Activated CD4-positive, alpha-beta T cell treated with anti-CD3 and anti-CD28 coated beads for 1 hour (primary cell): ENCODE results near the gene STMN1.
"Not testable (repeated sequence)": the region's sequence is repeated elsewhere in the genome, so short reads cannot be mapped to it uniquely, and the experiment has no call there.

Source experiments
- DNase-seq: peaks from one replicate; pipeline ENCODE4 v3.0.0-alpha.2; 2020

The STMN1 gene

GRCh38 chr1:25905680-25906643 is at the start of gene STMN1:
Gene STMN1, minus strand, starts transcription at chr1:25906419. Its CDS starts 1,743 bp downstream, at chr1:25904676.
- DNase-seq = peak; percentile 81

DNA sequence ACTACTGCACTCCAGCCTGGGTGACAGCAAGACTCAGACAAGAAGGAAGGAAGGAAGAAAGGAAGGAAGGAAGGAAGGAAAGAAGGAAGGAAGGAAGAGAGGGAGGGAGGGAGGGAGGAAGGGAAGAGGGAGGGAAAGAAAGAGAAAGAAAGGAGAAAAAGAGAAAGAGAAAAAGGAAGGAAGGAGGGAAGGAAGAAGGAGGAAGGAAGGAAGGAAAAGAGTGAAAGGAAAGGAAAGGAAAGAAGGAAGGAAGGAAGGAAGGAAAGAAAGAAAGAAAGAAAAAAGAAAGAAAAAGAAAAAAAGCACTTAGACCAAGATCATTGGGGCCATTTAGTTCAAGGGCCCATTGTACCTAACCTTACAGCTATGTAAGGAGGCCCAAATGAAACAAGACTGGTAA is 49.3 kb upstream of the STMN1 start:
- no peak for DNase-seq

DNA sequence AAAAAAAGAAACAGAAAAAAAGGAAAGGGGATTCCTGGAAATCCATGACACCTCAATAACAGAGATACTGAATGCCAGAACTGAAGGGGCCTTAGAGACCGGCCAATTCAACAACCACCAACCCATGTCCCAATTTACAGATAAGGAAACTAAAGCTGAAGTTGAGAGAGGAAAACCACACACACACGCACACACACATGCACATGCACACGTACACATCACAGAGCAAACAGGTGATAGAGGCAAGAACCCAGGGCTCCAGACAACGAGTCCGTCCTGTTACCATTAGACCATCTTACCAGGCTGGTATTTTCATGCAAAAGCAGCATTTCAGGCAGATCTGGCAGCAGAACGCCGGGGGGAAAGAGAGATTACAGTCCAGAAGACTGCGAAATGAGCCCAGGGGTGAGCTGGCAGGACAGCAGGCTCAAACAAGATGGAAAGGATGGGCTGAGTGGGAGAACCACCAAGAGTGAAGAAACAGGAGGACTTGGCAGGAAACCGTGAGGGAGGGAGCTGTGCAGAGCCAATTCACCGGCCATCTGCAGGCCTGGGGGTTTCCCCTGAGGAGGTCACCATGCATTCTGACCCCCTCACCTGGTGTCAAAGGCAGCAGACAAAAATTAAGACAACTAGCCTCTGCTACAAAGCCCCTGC is 48.2 kb upstream of the STMN1 start:
- DNase-seq = no peak

- DNase-seq = no peak
Measured at GRCh38 chr1:25952841-25953401, 46.7 kb upstream of the STMN1 start.

GRCh38 chr1:25948641-25949040 is 42.4 kb upstream of the STMN1 start:
- no peak for DNase-seq

GRCh38 chr1:25947027-25947426 is 40.8 kb upstream of the STMN1 start:
- no peak for DNase-seq

DNA sequence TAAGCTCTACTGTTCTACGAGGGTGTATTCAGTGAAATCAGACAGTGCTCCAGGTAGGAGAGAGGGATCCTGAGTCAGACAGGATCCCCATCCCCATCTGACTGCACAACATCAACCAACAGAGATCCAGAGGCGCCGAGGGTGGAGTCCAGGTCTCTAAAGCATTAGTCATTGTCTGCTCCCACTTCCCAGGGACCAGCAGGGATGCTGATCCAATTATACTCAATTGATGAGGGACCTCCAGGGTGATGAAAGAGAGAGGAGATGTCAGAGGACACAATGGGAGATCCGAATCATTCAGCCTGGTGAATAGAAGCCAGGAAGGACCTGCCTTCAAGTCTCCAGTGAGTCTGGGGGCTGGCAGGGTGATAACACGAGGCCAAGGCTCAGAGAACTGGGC is 39.5 kb upstream of the STMN1 start:
- no peak for DNase-seq

DNA sequence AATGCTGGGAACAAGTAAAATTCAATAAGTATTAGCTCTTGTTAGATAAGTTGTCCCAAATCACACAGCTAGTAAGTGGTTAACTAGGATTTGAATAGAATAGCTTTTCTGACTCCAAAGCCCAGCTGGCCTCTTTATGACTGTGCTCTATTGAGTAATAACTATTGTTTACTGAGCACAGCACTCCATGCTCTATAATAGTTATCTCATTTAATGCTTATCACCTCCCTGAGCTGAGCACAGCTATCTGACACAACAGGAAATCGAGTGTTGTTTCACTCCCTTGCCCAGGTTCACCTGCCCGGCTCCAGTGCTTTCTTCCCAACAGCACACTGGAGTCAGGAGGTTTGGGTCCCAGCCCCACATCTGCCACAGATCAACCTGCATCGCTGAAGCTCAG is 38.8 kb upstream of the STMN1 start:
- DNase-seq = no peak

GRCh38 chr1:25943511-25943910 is 37.3 kb upstream of the STMN1 start:
- DNase-seq = not testable (repeated sequence)

- no peak for DNase-seq
Measured at GRCh38 chr1:25936947-25937346, 30.7 kb upstream of the STMN1 start.

DNA sequence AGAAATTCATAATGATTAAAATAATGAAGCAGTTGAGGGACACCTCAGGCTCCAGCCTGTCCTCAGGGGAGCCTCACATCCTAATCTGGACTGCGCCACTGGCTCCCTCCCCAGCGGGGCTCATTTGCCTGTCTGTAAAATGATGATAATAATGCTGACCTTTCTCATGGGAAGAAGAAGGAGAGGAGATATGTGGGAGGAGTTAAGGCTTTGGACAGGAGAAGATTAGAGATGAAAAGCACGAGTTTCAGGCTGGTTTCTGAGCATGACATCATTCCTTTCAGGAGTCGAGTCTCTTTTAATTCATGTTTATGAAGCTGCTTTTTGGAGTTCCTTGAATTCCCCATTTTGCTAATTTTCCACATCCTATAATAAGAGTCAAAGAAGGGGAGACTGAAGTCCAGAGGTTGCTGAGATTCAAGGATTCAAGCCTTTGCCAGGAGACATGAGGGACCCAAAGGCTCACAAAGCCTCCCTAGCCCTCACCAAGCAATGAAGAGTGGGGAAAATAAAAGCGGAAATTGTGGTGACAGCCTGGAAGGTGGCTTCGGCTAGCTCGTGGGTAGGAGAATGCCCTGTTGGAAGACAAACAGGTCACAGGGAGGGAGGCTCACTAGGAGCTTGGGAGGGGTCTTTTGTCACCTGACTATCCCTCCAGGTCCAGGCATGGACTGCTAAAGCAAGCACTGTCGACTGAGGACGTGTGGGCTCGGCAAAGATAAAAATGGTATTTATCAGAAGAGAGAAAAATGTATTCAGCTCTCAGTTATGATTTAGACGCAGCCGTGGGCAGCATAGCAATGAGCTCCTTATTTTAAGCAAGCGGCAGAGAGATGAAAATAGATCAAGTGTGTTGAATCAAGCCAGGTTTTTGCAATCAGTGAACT is 27.5 kb upstream of the STMN1 start:
- DNase-seq = no peak

DNA sequence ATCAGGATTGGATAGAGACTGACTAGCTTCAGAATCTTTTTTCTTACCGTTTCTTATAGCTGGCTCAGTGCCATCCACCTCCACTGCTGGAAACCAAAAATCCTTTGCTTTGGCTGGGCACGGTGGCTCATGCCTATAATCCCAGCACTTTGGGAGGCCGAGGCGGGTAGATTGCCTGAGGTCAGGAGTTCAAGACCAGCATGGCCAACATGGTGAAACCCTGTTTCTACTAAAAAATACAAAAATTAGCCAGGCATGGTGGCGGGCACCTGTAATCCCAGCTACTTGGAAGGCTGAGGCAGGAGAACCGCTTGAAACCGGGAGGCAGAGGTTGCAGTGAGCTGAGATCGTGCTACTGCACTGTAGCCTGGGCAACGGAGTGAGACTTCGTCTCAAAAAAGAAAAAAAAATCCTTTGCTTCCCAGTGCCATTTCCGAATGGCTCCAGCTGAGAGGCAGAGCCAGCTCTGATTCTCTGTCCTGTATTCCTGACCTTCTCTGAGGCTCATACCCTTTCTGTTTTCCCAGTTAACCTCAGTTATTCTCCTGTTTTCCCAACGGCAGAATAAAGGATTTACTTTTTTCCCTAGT is 26.7 kb upstream of the STMN1 start:
- DNase-seq = not testable (repeated sequence)

- DNase-seq = no peak
Measured at GRCh38 chr1:25932321-25932720, 26.1 kb upstream of the STMN1 start.

DNA sequence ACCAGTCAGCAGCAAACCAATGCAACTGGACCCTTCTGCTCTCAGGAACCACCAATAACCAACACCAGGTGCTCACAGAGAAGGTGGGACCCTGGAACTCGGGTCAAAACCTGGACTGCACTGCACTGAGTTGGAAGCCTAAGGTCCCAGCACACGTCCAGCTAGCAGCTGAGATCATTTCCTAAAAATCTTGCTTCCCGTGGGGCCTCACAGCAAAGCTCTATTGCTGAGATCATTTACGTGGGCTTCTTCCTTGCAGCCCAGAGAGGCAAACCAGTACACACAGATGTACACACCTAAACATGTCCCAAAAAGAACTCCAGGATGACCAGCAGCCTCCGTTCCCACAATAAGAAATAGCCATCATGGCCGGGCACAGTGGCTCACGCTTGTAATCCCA is 22.8 kb upstream of the STMN1 start:
- DNase-seq = no peak

GRCh38 chr1:25927521-25928265 is 21.5 kb upstream of the STMN1 start:
- no peak for DNase-seq

DNA sequence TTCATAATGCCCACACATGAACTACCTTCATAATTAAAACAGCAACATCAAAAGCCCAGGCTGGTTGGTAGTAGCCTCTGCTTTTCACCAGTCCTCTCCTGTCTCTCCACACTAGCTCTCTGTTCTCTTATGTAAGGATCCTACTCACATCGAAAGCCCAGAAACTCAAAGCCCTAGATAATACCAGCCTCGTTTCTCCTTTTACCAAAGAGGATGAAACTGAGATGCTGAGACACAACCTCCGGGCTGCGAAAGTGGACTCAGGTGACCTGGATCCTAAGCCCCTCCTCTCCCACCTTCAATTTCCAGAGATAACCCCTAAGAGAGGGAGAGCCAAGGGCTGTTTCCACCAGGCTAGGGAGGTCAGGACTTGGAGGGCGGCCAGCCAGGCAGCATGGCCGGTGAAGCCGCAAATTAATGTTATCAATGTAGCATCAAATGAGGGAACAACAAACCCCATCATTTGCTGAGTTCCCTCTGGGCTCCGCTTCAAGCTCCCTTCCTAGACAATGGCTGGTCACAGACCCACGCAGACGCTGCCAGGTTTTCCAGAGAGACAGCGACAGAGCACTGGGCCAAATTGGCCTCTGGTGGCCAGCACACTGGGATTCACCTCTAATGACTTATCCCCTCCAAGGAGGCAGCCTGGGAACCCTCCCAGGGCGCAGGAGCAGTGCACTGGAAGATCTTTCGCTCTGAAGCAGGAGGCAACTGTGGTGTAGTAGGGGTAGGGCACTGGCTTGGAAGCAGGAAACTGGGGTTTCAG is 20.7 kb upstream of the STMN1 start:
- DNase-seq = no peak

DNA sequence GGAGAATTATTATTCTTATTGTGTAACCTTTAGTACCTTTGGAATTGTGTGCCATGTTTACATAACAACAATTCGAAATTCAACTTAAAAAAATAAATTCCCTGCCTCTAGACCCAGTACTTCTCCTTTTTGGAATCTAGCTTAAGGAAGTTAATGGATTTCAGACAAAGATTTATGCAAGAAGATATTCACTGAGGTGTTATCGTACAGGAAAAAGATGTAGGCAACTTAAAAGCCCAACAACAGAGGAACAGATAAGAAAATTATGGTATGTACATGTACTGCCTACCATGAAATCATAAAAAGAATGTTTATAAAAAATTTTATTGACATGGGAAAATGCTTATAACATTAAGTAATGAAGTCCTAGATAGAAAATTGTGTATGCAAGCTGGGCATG is 18.2 kb upstream of the STMN1 start:
- DNase-seq = no peak

DNA sequence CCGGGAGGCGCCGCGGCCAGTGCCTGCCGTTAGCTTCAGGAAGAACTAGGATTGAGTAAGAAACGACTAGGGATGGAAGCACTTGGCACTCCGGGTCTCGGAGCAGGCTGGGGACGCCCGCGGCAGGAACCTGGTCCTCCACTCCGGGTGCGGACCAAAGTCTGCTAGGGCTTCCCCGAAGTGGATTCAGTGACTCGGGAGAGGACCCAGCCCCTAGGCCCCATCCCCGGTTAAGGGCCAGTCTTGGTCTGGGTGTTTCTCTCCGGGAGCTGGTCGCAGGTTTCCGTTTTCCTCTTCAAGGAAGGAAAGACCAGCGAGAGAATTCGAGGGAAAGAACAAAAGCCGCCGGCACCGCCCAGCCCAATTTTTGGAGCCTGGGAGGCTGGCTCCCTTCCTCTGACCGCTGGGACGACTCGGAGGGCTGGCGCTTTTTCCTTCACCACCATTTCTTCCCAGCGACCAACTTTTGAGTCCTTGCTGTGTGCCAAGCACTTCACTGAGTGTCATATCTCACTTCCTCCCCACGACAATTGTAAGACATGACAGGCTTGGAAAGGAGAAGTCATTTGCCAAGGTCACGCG is 16.8 kb upstream of the STMN1 start:
- DNase-seq = no peak

DNA sequence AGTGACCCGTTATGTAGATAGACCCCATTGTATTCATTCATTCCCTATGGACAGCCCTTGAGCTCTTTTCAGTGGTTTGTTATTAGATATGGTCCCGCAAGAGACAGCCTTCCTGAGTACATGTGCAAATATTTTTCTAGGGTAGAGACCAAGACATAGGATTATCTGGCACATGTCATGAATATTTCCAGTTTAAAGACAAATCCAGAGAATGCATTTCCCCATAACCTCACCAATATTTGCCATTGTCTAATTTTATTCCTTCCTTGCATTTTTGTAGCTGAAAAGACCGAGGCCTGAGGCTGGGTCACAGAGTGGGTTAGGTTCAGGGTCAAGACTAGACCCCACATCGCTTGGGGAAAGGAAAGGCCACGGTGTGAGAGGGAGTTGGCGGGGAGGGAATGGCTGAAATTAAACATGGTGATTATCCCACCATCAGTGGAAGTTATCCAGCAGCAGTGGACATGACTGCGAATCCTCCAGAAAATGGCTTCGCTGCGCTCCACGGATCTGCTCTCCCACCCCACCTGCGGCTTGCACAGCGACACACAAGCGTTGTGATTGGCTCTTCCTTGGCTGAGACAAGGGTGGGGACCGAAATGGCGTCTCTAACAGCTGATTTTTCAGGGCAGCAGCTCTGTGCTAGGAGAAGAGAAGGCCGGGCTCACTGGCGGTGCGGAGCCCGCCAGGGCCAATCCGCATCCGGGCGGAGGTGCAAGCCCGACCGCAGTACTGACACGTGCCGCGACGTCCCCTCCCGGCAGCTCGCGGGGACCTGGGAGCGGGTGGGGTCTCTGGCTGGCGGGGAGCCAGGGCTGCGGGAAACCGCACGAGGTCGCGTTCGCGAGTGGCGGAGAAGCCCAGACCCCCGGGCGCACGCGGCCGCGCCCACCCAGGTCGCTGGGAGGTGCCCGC is 16.1 kb upstream of the STMN1 start:
- peak; percentile 22 for DNase-seq
